Prostate gland (tissue), 1 donor: ENCODE measurements around the gene MAN2B1.

Experiments
- POLR2A ChIP-seq: fragments of 450-650 bp; IDR thresholded peaks from one replicate; pipeline ENCODE4 v1.6.1; 2016; ENCODE audit warnings: antibody characterized with exemption, mild to moderate bottlenecking
- POLR2AphosphoS5 ChIP-seq: sonication (generic); formaldehyde crosslinking; IDR thresholded peaks from one replicate; pipeline ENCODE4 v1.6.1; 2017; ENCODE audit warnings: antibody characterized with exemption

- TF ChIP-seq POLR2A (no peak), POLR2AphosphoS5 (no peak)
Measured at GRCh38 chr19:12665281-12665573, 1.3 kb downstream of the MAN2B1 start.
